GM18870 (cell line): Measurements from ENCODE around the gene SLC22A13.
"Not testable (repeated sequence)": the region's sequence is repeated elsewhere in the genome, so short reads cannot be mapped to it uniquely, and the experiment has no call there.

Source experiments
- ATAC-seq: cut with Tn5 transposase; IDR thresholded peaks from one replicate; pipeline ENCODE4 v1.9.1; 2021; ENCODE audit warnings: moderate library complexity; ENCODE audit not compliant: unreplicated experiment

The SLC22A13 gene

DNA sequence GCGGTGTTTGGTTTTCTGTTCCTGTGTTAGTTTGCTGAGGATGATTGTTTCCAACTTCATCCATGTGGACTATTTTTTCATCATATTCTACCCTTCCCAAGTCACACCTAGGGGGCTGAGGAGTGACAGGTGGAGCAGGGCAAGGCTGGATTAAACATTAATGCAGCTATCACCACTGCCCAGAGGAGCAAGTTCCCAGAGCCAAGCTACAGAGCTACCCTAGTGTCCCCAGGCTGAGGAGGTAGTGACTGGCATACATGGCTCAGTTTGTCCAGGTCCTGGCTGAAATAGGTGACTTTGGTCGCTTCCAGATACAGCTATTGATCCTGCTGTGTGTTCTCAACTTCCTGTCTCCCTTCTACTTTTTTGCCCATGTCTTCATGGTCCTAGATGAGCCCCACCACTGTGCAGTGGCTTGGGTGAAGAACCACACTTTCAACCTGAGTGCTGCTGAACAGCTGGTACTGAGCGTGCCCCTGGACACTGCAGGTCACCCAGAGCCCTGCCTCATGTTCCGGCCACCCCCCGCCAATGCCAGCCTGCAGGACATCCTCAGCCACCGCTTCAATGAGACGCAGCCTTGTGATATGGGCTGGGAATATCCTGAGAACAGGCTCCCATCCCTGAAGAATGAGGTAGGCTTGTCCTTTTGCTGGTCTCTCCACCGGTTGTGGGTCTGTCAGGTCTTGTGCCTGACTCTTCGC lies at the start of gene SLC22A13:
Gene SLC22A13 (plus strand): TSS at position 209 of the 704 bp plus-strand sequence. CDS start 49 bp downstream, at position 258.
- ATAC-seq, result no peak

GRCh38 chr3:38219609-38220197 lies 45.9 kb upstream of the SLC22A13 start:
- ATAC-seq, result no peak

- no peak for ATAC-seq
Measured at GRCh38 chr3:38221005-38221404, 44.6 kb upstream of the SLC22A13 start.

DNA sequence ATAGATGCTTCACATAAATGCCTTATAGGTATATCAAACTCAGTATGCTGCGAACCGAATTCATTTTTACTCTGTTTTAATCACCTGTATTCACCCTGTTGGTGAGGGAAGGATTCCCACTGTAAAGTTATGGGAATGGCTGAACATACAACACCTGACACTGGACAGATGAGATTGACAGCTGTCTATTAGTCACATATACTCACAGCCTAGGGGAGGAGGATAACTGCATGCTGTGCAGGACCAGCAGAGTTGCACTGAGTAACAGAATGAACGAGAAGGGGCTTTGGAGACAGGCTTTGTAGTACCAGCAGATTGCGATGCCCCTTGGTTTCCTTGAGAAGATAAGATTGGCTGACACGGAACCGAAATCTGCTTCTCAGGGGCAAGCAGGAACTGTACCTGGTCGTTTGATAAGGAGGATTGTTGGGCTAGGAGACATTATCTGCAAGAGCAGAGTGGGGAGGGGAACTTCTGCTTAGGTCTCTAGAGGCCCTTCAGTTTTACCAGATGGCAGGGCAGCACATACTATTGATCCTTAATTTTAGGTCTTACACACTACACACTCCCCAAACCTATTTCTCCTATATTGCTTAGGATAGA lies 43.5 kb upstream of the SLC22A13 start:
- no peak for ATAC-seq

DNA sequence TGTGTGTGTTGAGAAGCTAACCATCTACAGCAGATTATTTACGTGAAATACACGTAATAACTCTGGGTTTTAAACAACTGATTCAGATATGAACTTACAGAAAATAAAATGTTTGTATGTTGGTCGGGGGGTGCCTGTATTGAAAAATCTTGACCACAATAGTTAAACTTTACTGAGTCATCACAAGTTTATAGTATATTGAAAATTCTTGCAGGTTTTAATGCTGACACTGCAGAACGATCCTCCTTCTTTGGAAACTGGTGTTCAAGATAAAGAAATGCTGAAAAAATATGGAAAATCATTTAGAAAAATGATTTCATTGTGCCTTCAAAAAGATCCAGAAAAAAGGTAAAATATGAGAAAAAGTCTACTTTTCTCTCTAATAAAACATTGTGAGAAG lies 41.3 kb upstream of the SLC22A13 start:
- no peak for ATAC-seq

- no peak for ATAC-seq
Measured at GRCh38 chr3:38226273-38226672, 39.3 kb upstream of the SLC22A13 start.

- no peak for ATAC-seq
Measured at GRCh38 chr3:38227989-38228388, 37.6 kb upstream of the SLC22A13 start.

- ATAC-seq, result no peak
Measured at GRCh38 chr3:38229036-38229435, 36.6 kb upstream of the SLC22A13 start.

GRCh38 chr3:38232701-38233100 lies 32.9 kb upstream of the SLC22A13 start:
- no peak for ATAC-seq

DNA sequence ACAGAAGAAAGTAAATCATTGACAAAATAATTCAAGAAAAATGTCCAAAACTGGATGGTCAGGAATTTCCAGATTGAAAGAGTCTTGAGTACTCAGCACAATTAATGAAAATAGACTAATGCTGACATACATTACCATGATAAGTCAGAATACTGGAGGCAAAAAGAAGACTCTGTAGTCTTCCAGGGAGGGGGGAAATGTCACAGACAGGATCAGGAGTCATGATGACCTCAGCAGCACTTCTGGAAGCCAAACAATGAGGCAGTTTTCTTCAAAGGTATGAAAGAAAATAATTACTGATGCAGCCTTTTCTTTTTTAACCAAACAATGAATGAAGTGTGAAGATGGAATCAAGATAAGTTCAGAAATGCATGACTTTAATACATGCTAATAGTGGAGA lies 30.1 kb upstream of the SLC22A13 start:
- ATAC-seq, result no peak

GRCh38 chr3:38238416-38239008 lies 27.1 kb upstream of the SLC22A13 start:
- no peak for ATAC-seq

DNA sequence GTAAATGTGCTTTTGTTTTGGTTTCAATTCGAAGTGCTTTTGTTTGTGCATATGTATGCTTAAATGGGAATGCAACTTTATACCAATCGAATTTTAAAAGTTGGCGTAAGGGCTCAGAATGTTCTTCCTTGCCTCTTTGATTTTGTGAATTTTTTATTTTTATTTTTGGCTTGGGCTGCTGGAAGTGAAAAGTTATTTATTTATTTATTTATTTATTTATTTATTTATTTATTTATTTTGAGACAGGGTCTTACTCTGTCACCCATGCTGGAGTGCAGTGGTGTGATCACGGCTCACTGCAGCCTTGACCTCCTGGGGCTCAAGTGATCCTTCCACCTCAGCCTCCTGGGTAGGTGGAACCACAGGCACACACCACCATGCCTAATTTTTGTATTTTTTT lies 22.8 kb upstream of the SLC22A13 start:
- ATAC-seq, result not testable (repeated sequence)

DNA sequence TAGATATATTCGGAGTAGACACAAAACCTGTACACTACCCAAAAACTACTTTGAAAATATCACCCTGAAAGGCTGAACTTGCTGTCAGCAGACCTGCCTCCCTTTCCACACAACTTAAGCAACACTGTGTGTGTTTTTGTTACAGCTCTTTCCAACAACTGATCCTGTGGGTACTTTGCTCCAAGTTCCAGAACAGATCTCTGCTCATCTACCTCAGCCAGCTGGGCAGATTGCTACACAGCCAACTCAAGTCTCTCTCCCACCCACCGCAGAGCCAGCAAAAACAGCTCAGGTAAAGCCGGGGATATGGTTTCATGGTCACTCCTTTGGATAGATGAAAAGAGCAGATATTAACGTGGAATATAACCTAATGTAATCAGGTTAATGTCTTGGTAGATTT lies 19.7 kb upstream of the SLC22A13 start:
- ATAC-seq, result no peak

GRCh38 chr3:38247366-38248035 lies 18.1 kb upstream of the SLC22A13 start:
- ATAC-seq, result no peak

DNA sequence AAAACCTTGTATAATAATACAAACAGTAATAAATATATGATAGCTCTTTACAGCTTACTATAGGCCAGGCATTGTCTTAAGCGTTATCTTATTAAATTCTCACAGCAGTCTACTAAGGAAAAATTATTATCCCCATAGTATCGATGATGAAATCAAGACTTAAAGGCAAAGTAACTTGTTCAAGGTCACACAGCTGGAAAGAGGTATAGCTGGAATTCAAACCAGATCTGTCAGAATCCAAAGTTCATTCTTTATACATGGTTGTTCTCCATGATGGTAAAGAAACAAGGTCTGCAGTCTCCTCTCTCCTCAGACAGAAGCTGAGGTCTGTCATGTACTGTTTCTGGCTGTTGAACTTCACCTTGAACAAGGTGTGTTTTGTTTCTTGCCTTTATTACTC lies 15.4 kb upstream of the SLC22A13 start:
- ATAC-seq, result no peak

GRCh38 chr3:38251197-38251596 lies 14.4 kb upstream of the SLC22A13 start:
- ATAC-seq, result no peak

DNA sequence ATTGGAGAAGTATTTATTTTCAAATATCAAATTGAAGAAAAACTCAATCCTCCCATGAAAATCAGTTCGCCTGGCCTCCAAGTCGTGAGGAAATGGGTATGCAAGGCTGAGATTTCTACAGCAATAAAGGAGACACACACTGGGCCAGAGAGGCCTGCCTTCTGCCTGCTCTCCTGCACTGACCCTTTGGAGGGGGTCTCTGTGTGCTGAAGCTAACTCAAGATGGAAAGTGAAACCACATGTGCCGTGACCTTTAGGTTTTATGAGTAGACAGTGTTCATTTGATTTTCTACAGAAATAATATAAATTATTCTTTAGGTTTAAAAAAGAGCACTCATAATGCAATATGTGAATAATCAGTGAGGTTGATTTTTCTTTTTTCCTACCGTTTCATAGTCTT lies 11.9 kb upstream of the SLC22A13 start:
- ATAC-seq, result no peak

DNA sequence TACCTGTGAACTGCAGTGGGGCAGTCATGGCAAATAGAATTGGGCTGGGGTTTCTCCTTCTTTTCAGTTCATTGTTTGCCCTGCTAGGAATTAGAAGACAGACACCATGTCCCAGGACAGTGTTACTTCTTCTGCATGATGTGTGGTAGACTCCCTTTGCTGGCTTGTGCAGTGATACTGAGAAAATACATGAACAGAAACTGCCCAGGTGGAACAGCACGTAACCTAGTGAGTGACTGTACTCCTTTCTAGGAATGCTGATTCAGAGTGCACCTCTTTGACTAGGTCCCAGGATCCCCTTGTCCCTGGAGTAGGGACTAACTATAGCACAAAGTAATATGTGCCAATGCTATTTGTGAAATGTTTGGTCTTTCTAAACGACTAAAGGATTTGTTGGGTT lies 10.7 kb upstream of the SLC22A13 start:
- no peak for ATAC-seq

- ATAC-seq, result no peak
Measured at GRCh38 chr3:38255627-38256026, 10.0 kb upstream of the SLC22A13 start.

GRCh38 chr3:38257583-38257982 lies 8.0 kb upstream of the SLC22A13 start:
- ATAC-seq, result no peak

GRCh38 chr3:38260474-38260873 lies 5.1 kb upstream of the SLC22A13 start:
- ATAC-seq, result no peak
